K562 (cell line): ENCODE results near the gene CAPZA1. TPM values are rescaled to one million over a fixed set of nuclear protein-coding genes. Genes with fewer than 3 reads are reported as not detected.

ENCODE experiments used
- CHD7 ChIP-seq: fragments of 200-600 bp; sonication (generic); IDR thresholded peaks from one replicate; pipeline ENCODE4 v1.6.1; 2012; ENCODE audit warnings: mild to moderate bottlenecking, low read depth, low read length, inconsistent platforms
- CTCF ChIP-seq, 3 experiments: IDR thresholded peaks in 2 of 3; conservative IDR thresholded peaks in 1 of 3; 2 replicates each; pipeline ENCODE4 v1.5.1; 2011 to 2012; ENCODE audit warnings: low read length in 3 of 3, mild to moderate bottlenecking in 3 of 3, control low read depth in 2 of 3, improper control_type of control experiment in 1 of 3, inconsistent platforms in 1 of 3, low read depth in 1 of 3, mixed read lengths in 1 of 3, moderate library complexity in 1 of 3; ENCODE audit not compliant: insufficient read depth in 2 of 3
- FOXJ3 ChIP-seq: sonication (generic); formaldehyde crosslinking; IDR thresholded peaks from 2 replicates; pipeline ENCODE4 v1.4.0; 2020; ENCODE audit warnings: mild to moderate bottlenecking, missing genetic modification reagents
- HMGN3 ChIP-seq: IDR thresholded peaks from 2 replicates; pipeline ENCODE4 v1.6.1; 2011; ENCODE audit warnings: borderline replicate concordance, low read depth, mild to moderate bottlenecking, mixed read lengths, low read length; ENCODE audit not compliant: insufficient read length; ENCODE audit errors: extremely low read depth
- KDM5B ChIP-seq: fragments of 200-600 bp; sonication (generic); IDR thresholded peaks from 2 replicates; pipeline ENCODE4 v1.6.1; 2012; ENCODE audit warnings: low read depth, mild to moderate bottlenecking, moderate library complexity, low read length, control low read depth, inconsistent platforms; ENCODE audit not compliant: insufficient replicate concordance
- NEUROD1 ChIP-seq: fragments of 150-350 bp; IDR thresholded peaks from 2 replicates; pipeline ENCODE4 v1.6.1; 2014; ENCODE audit warnings: borderline replicate concordance, low read length, low read depth; ENCODE audit not compliant: partially characterized antibody
- NFXL1 ChIP-seq: fragments of 450-650 bp; formaldehyde crosslinking; IDR thresholded peaks from 2 replicates; pipeline ENCODE4 v1.4.0; 2021; ENCODE audit warnings: mild to moderate bottlenecking
- NR1H2 ChIP-seq: sonication (generic); formaldehyde crosslinking; IDR thresholded peaks from 2 replicates; pipeline ENCODE4 v1.4.0; 2020; ENCODE audit warnings: mild to moderate bottlenecking, missing genetic modification reagents
- ZNF121 ChIP-seq: sonication (generic); formaldehyde crosslinking; conservative IDR thresholded peaks from 2 replicates; pipeline ENCODE4 v1.8.0; 2022; ENCODE audit warnings: missing genetic modification reagents
- ZNF224 ChIP-seq: sonication (generic); formaldehyde crosslinking; IDR thresholded peaks from 2 replicates; pipeline ENCODE4 v1.8.0; 2022; ENCODE audit warnings: mild to moderate bottlenecking, missing genetic modification reagents
- ZNF3 ChIP-seq: fragments of 250-450 bp; sonication (Bioruptor Pico); IDR thresholded peaks from 2 replicates; pipeline ENCODE4 v1.5.0; 2021; ENCODE audit warnings: mild to moderate bottlenecking, moderate library complexity
- ZNF347 ChIP-seq: fragments of 450-650 bp; formaldehyde crosslinking; IDR thresholded peaks from 2 replicates; pipeline ENCODE4 v1.4.0; 2020; ENCODE audit warnings: low read depth, mild to moderate bottlenecking, moderate library complexity
- ZNF583 ChIP-seq: fragments of 250-450 bp; sonication (Bioruptor Pico); IDR thresholded peaks from 2 replicates; pipeline ENCODE4 v1.4.0; 2020
- ZNF785 ChIP-seq: fragments of 250-450 bp; sonication (Bioruptor Pico); IDR thresholded peaks from 2 replicates; pipeline ENCODE4 v1.4.0; 2020; ENCODE audit warnings: mild to moderate bottlenecking
- polyA plus RNA-seq, 8 experiments: library from polyadenylated mRNA; depleted of rRNA in 4 of 8; stranded (reverse) in 5 of 8; unstranded in 3 of 8; fragments of >200 nt; fragmentation: Nextera tagmentation in 2 of 8; fragmentation: Illumina TruSeq in 1 of 8; extraction: Ambion mirVana in 2 of 8; extraction: Trizol in 1 of 8; gene quantifications; 2 replicates each; pipeline versions ENCODE4 v1.2.1 to v1.2.3, GENCODE V29; 2011 to 2014; ENCODE audit warnings: inconsistent platforms in 1 of 8, missing spikeins in 1 of 8
- total RNA-seq, 7 experiments: library from RNA; depleted of rRNA in 6 of 7; stranded (reverse); fragments of >200 nt in 6 of 7; fragmentation: Illumina TruSeq in 2 of 7; extraction: Trizol in 2 of 7; gene quantifications; 2 replicates each; pipeline versions ENCODE4 v1.2.1 to v1.2.3, GENCODE V29; 2011 to 2021; ENCODE audit warnings: low replicate concordance in 1 of 7

Gene CAPZA1
- total and polyA plus RNA-seq, 9 of the 15 experiments (the other 6 are each of a cell fraction or from before 2014, with no cell fraction given) = 237 to 1,020 (median 306) TPM

- TF ChIP-seq CHD7 (no peak), NEUROD1 (peak; percentile 76), ZNF785 (CRISPR knock-in tag) (no peak), ZNF583 (CRISPR knock-in tag) (peak; percentile 79), HMGN3 (peak; percentile 96), ZNF224 (no peak), ZNF121 (CRISPR knock-in tag) (no peak), NFXL1 (no peak), NR1H2 (no peak), CTCF (IDR thresholded peaks at IDR 0.05 in 2 of 3, conservative IDR thresholded peaks at IDR 0.05 in 1 of 3; ENCODE audit: insufficient read depth in 2 of 3, low read depth in 1 of 3, low read length in 3 of 3) (peak in 2 of 3 experiments; percentile 30 to 35; a peak in 3 of 6 replicates), ZNF3 (CRISPR knock-in tag) (no peak), ZNF347 (CRISPR knock-in tag) (peak; percentile 30; the same call in 1 of the 2 replicates), FOXJ3 (CRISPR knock-in tag) (no peak), KDM5B (peak; percentile 23)
These were observed 80.9 kb downstream of the CAPZA1 start (continued) for GRCh38 chr1:112700290-112701226.
